ENCODE measurements around the gene CREB5.

Gene CREB5

GRCh38 chr7:28748933-28749584 lies 336.7 kb downstream of the CREB5 start:
- no peaks in the 10 kb centered on the region for H3K27me3 ChIP-seq (ENCODE audit: control insufficient read depth, insufficient read depth, low read length)
- TF ChIP-seq, protein P1, sequence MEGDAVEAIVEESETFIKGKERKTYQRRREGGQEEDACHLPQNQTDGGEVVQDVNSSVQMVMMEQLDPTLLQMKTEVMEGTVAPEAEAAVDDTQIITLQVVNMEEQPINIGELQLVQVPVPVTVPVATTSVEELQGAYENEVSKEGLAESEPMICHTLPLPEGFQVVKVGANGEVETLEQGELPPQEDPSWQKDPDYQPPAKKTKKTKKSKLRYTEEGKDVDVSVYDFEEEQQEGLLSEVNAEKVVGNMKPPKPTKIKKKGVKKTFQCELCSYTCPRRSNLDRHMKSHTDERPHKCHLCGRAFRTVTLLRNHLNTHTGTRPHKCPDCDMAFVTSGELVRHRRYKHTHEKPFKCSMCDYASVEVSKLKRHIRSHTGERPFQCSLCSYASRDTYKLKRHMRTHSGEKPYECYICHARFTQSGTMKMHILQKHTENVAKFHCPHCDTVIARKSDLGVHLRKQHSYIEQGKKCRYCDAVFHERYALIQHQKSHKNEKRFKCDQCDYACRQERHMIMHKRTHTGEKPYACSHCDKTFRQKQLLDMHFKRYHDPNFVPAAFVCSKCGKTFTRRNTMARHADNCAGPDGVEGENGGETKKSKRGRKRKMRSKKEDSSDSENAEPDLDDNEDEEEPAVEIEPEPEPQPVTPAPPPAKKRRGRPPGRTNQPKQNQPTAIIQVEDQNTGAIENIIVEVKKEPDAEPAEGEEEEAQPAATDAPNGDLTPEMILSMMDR (IDR thresholded peaks at IDR 0.05): no peak
- no peak overlapping the region for H3K4me3 ChIP-seq (ENCODE audit: low read depth, low read length)
- H3K4me1 ChIP-seq: no peaks in the 10 kb centered on the region
- H3K9me3 ChIP-seq (ENCODE audit: control insufficient read depth, low read length): no peaks in the 10 kb centered on the region
- no peak overlapping the region for H3K27ac ChIP-seq
- H3K79me2 ChIP-seq: no peaks in the 10 kb centered on the region
- no peak overlapping the region for H2AFZ ChIP-seq
- H3K9ac ChIP-seq: no peak overlapping the region
- no peaks in the 10 kb centered on the region for H3K36me3 ChIP-seq (ENCODE audit: control insufficient read depth, insufficient read depth, low read length)
- H3K4me2 ChIP-seq (ENCODE audit: low read length): no peak overlapping the region

DNA sequence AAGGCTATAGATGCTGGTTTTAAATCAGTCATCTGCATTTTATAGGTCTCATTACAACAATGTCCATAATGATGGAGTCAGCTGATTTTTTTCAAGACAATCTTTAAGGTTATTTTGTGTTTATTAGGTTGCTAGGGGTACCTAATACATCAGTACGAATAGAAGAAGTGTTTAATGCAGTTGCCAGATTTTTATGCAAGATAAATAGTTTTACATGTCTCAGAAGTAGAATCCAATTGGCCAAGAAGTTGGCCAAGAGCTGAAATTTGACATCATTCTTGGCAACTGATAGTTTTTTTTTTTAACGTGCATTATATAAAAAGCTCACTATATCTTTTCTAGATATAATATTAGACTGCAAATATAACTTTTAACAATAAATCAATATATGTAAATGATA lies 337.3 kb downstream of the CREB5 start:
- H3K9me3 ChIP-seq (ENCODE audit: control insufficient read depth, low read length): no peaks in the 10 kb centered on the region
- H3K27ac ChIP-seq: no peak overlapping the region
- no peak overlapping the region for H3K4me2 ChIP-seq (ENCODE audit: low read length)
- no peak overlapping the region for H3K9ac ChIP-seq
- TF ChIP-seq, protein P1 (IDR thresholded peaks at IDR 0.05): no peak
- no peaks in the 10 kb centered on the region for H3K4me1 ChIP-seq
- H3K36me3 ChIP-seq (ENCODE audit: control insufficient read depth, insufficient read depth, low read length): no peaks in the 10 kb centered on the region
- H3K79me2 ChIP-seq: no peaks in the 10 kb centered on the region
- no peaks in the 10 kb centered on the region for H3K27me3 ChIP-seq (ENCODE audit: control insufficient read depth, insufficient read depth, low read length)
- H3K4me3 ChIP-seq (ENCODE audit: low read depth, low read length): no peak overlapping the region
- H2AFZ ChIP-seq: no peak overlapping the region

- H3K9me3 ChIP-seq (ENCODE audit: control insufficient read depth, low read length): no peaks in the 10 kb centered on the region
- no peak overlapping the region for H3K27ac ChIP-seq
- no peaks in the 10 kb centered on the region for H3K79me2 ChIP-seq
- H3K4me3 ChIP-seq (ENCODE audit: low read depth, low read length): no peak overlapping the region
- TF ChIP-seq, protein P1 (IDR thresholded peaks at IDR 0.05): no peak
- no peaks in the 10 kb centered on the region for H3K36me3 ChIP-seq (ENCODE audit: control insufficient read depth, insufficient read depth, low read length)
- H3K9ac ChIP-seq: no peak overlapping the region
- H3K4me2 ChIP-seq (ENCODE audit: low read length): no peak overlapping the region
- H3K4me1 ChIP-seq: no peaks in the 10 kb centered on the region
- no peaks in the 10 kb centered on the region for H3K27me3 ChIP-seq (ENCODE audit: control insufficient read depth, insufficient read depth, low read length)
- H2AFZ ChIP-seq: no peak overlapping the region
Observed at GRCh38 chr7:28750981-28751380, 338.7 kb downstream of the CREB5 start.

- TF ChIP-seq, protein P1 (IDR thresholded peaks at IDR 0.05): no peak
- Histone ChIP-seq H3K9me3 (ENCODE audit: control insufficient read depth, low read length) (no peaks in the 10 kb centered on the region), H2AFZ (no peak overlapping the region), H3K79me2 (no peaks in the 10 kb centered on the region), H3K9ac (no peak overlapping the region), H3K4me1 (no peaks in the 10 kb centered on the region), H3K4me3 (ENCODE audit: low read depth, low read length) (no peak overlapping the region), H3K36me3 (ENCODE audit: control insufficient read depth, insufficient read depth, low read length) (no peaks in the 10 kb centered on the region), H3K27me3 (ENCODE audit: control insufficient read depth, insufficient read depth, low read length) (no peaks in the 10 kb centered on the region), H3K4me2 (ENCODE audit: low read length) (no peak overlapping the region), H3K27ac (no peak overlapping the region)
Observed at GRCh38 chr7:28753613-28754012, 341.3 kb downstream of the CREB5 start.

DNA sequence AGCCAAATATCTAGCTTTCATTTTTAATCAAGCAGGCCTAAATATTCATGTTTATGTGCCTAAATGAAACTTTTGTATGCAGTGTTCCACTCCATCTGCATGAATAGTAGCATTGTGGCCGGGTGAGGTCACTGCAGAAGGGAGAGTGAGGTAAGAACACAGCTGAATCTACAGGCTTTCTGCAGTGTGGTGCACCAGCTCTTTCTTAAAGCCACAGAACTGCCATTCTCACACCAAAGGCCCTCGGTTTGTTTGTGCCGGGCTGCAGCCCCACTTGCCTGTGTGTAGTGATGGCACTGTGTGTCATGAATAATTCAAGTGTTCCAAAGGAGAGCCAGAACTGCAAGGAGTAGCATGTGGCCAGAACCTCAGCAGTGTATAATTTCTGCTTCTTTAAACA lies 341.7 kb downstream of the CREB5 start:
- Histone ChIP-seq H3K79me2 (no peaks in the 10 kb centered on the region), H3K27me3 (ENCODE audit: control insufficient read depth, insufficient read depth, low read length) (no peaks in the 10 kb centered on the region), H3K4me2 (ENCODE audit: low read length) (no peak overlapping the region), H3K4me1 (no peaks in the 10 kb centered on the region), H3K27ac (no peak overlapping the region), H3K36me3 (ENCODE audit: control insufficient read depth, insufficient read depth, low read length) (no peaks in the 10 kb centered on the region), H2AFZ (no peak overlapping the region), H3K9me3 (ENCODE audit: control insufficient read depth, low read length) (no peaks in the 10 kb centered on the region), H3K9ac (no peak overlapping the region), H3K4me3 (ENCODE audit: low read depth, low read length) (no peak overlapping the region)
- TF ChIP-seq, protein P1 (IDR thresholded peaks at IDR 0.05): no peak
